Measurements from ENCODE around the gene DOHH.
A peak's percentile ranks its signal among the peaks of the same experiment; 100 is the strongest.

The DOHH gene

DNA sequence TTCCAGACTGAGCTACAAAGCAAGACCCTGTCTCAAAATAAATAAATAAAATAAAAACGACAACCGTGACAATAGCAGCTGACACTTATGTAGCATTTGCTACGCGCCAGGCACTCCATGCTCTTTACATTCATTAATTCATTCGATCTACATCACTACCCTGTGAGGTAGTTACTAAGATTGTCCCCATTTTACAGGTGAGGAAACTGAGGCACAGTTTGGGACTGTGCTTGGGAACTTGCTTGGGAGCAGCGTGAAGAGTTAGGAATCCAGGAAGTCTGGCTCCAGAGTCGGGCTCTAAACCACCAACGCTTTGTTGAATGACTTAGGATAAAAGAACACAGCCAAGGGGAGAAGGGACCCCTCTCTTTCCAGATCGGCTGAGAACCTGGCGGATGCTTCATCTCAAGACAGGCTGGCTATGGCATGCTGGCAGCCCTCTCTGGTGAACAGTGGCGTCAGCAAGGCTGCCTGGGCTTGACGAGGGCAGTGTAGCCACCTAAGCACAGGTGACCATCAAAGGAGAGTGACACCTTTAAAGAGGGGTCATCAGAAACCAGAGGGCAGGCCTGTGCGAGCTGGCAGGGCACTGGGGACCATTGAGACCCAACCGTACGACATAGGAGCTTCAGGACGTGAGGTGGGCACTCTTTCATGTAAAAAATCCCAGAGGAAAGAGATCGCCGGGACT, 591 bp downstream of the DOHH start:
- DNase-seq: no peak

- DNase-seq: no peak
Observed at GRCh38 chr19:3497757-3498520, 2.5 kb downstream of the DOHH start.

DNA sequence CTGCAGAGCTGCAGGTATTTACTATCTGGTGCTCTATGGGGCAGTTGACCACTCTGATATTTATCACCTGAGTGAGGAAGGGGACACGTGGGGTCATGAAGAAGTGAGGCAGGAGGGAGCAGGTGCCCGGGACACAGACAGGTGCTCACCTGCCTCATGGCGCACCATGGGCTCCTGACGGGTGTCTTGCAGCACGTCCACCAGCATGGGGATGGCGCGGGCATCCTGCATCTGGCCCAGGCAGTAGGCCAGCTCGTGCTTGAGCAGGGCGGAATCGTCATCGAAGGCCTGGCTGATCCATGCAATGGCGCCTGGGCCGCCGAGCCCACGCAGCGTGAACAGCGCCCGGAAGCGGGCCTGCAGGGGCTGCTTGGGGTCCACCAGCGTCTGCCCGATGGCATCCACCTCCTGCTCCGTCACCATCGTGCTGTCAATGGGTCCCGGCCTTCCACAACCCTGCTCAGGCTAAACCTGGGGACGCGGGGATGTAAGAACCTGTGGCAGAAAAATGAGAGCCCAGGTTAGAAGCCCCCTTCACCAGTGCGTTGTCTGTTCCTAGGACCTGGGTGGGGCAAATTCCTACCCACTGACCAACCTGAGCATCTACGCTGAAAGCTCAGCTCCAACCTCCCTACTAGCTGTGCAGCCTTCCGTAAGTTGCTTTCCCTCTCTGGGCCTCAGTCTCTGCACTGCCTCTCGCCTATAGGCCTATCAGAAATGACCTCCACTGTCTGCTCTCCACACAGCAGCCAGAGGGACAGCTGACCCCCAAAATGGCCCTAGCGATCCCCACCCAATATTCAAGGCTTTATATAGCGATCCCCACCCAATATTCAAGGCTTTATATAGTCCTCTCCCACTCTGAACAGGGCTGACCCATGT, 3.8 kb downstream of the DOHH start:
- DNase-seq: no peak

DNA sequence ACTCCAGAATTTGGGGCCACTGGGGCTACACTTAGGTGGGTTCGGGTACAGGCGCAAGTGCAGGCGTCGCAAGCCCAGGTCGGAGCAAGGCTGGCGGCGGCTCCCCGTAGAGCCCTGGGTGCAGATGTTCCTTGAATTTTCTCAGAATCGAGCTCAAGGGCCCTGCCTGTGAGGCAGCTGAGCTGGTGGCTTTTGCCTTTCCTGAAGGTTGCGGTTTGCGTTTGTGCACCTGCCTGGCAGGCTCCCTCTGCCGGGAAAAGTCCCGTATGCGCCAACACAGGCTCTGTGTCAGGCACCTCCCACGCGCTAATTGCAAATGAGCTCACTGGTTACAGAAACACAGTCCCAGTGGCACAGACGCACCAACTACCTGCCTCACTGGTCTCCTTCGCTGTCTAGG, 5.9 kb downstream of the DOHH start:
- DNase-seq: peak; percentile 60

- DNase-seq: peak; percentile 35
Observed at GRCh38 chr19:3494051-3494450, 6.4 kb downstream of the DOHH start.

GRCh38 chr19:3493651-3494050, 6.8 kb downstream of the DOHH start:
- DNase-seq: no peak

DNA sequence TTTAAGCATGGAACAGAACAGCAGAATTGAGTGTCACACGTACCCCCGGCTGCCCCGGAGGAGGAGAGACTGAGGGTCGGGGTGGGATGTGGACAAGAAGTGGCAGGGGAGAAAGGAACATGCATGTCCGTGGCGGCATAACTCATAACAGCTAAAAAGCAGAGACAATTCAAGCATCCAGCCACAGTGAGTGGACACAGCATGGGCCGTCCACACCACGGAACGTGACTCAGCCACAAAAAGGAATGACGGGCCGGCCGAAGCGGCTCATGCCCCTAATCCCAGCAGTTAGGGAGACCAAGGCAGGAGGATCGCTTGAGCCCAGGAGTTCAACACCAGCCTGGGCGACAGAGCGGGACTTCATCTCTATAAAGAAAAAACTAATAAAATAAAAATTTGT, 7.6 kb downstream of the DOHH start:
- no peak for DNase-seq

DNA sequence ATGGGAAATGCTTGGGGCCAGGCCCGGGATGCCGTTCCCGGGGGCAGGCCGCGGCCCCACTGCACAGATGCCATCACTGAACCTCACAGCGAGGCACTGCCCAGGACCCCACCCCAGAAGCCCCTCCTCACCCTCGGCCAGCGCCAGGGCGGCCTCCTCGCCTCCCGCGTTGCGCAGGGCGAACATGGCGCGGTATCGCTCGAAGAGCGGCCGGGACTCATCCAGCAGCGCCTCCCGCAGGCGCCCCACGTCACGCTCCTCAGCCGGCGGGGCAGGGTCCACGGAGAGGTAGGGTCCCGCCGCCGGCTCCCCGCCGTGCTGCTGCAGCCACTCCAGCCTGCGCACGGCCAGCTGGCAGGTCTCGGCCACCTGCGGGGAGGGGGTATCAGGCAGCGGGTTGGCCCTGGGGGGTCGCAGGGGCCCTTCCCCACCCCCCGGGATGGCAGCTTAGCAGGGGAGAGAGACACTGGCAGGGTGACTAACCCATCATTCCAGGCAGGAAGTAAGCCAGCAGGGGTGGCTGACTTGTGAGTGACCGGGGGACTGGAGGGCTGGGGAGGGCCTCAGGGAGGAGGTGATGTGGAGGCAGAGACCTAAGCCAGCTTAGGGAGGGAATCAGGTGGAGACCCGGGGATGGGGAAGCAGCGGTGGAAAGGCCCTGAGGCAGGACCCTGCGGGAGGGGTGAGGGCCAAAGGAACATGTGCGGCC, 8.2 kb downstream of the DOHH start:
- DNase-seq: no peak

GRCh38 chr19:3491396-3492119, 8.9 kb downstream of the DOHH start:
- no peak for DNase-seq

GRCh38 chr19:3483226-3483628, 17.2 kb downstream of the DOHH start, which contains the start of gene SMIM44:
SMIM44 (minus strand) TSS chr19:3483441; CDS start chr19:3483403, 38 bp downstream.
- no peak for DNase-seq

DNA sequence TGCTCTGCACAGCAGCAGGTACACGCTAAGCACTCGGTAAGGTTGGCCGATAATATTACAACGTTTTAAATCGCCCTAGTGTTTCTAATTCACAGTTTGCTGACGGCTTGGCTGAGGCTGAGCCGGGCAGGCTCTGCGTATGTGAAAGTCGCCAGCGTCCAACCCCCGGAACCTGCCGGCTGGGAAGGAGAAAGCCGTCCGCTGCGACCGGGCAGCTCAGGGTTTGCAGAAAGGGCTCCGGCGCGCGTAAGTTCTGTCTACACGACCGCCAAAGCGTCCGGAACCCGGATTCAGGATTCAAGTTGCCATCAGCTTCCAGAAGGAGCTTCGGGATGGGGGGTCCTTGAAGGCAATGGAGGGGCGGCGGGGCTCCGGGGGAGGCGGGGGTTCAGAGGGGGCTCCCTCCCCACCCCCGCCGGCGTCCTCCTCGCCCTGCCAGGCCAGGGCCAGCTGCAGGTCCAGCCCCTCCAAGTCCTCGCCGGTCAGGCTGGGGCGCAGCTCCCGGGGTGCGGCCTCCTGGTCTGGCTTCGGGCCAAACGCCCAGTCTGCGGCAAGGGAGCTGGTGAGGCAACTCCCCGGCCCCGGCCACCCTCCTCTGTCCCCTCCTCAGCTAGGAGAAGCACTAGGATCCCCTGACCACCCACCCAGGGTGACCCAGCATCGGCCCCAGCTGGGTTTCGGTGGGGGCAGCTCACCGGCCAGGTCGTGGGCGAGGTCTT, 17.8 kb downstream of the DOHH start:
- DNase-seq: no peak

GRCh38 chr19:3481241-3482090, 19.0 kb downstream of the DOHH start:
- no peak for DNase-seq

GRCh38 chr19:3480383-3481091, 19.9 kb downstream of the DOHH start, which contains the start of gene SMIM24:
SMIM24 (minus strand) TSS chr19:3480525; CDS start chr19:3480463, 62 bp downstream.
- DNase-seq: no peak

DNA sequence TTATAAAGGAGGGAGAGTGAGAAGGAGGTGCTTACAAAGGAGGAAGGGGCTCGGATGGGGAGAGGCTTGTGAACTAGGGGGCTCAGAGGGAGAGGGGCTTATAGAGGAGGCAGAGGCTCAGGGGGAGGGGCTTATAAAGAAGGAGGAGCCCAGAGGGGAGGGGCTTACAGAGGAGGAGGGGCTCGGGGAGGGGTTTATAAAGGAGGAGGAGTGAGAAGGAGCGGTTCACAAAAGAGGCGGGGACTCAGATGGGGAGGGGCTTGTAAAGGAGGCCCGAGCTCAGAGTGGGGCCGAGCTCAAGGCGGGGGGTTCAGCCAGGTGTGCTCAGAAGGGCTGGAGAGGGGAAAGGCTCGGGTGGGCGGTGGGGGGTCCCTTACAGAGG, 20.6 kb downstream of the DOHH start:
- peak; percentile 35 for DNase-seq

DNA sequence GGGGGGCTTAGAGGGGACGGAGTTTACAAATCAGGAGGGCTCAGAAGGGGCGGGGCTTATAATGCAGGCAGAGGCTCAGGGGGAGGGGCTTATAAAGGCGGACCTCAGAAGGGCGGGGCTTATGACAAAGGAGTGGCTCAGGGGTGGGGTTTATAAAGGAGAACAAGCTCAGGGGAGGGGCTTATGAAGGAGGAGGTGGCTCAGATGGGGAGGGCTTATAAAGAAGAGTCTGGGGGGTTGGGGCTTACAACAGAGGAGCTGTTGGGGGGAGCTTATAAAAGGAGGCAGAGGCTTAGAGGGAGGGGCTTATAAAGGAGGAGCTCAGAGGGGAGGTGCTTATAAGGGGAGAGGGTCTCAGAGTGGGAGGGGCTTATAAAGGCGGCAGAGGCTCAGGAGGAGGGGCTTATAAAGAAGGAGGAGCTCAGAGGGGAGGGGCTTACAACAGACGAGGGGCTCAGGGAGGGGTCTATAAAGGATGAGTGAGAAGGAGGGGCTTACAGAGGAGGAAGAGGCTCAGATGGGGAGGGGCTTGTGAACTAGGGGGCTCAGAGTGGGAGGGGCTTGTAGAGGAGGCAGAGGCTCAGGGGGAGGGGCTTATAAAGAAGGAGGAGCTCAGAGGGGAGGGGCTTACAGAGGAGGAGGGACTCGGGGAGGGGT, 21.2 kb downstream of the DOHH start:
- peak; percentile 71 for DNase-seq

DNA sequence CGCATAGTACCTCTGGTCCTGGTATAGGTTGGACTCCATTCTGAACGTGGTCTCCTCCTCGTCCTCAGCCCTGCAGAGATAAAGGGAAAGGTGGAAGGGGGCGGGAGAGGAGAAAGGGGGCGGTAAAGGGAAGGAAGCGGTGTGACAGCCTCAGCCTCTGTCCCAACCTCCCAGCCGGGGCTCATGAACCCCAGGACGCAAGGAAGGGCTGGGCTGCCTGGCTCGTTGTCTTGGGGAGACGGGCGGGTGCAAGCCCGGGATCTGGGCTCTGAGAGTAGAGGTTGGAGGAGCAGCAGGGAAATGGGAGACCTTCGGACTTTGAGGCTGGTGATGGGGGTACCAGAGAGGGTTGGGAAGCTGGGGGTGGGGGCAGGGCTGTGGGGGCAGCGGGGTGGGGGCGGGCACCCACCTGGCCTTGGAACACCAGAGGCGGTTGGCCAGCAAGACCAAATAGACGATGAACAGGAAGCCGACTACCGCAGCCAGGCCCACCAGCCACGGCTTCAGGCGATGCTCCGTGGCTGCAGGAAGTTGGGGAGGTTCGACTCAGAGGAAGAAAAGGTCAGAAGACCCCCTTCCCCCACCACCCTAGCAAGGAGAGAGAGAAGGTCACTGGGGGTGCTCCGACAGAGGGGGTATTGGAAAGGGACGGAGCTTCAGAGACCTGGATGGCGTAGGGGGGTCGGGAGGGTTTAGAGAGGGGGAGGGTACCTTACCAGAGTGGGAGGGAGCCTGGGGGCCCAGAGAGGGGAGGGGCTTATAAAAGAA, 21.9 kb downstream of the DOHH start:
- DNase-seq: no peak

- no peak for DNase-seq
Observed at GRCh38 chr19:3477951-3478350, 22.5 kb downstream of the DOHH start.

DNA sequence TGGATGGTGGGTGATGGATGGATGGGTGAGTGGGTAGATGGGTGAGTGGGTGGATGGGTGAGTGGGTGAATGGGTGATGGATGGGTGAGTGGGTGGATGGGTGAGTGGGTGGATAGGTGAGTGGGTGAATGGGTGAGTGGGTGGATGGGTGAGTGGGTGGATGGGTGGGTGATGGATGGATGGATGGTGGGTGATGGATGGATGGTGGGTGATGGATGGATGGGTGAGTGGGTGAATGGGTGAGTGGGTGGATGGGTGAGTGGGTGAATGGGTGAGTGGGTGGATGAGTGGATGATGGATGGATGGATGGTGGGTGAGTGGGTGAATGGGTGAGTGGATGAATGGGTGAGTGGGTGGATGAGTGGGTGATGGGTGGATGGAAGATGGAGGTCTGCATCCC, 23.0 kb downstream of the DOHH start:
- no peak for DNase-seq
